GM12801 (cell line): ENCODE data around the gene MMAB.

Experiments used
- TF ChIP-seq, protein P1 (sequence below): IDR thresholded peaks from one replicate; pipeline ENCODE4 v1.5.1; 2011; ENCODE audit warnings: control low read depth; ENCODE audit not compliant: insufficient read length; ENCODE audit errors: extremely low read depth

The MMAB gene

DNA sequence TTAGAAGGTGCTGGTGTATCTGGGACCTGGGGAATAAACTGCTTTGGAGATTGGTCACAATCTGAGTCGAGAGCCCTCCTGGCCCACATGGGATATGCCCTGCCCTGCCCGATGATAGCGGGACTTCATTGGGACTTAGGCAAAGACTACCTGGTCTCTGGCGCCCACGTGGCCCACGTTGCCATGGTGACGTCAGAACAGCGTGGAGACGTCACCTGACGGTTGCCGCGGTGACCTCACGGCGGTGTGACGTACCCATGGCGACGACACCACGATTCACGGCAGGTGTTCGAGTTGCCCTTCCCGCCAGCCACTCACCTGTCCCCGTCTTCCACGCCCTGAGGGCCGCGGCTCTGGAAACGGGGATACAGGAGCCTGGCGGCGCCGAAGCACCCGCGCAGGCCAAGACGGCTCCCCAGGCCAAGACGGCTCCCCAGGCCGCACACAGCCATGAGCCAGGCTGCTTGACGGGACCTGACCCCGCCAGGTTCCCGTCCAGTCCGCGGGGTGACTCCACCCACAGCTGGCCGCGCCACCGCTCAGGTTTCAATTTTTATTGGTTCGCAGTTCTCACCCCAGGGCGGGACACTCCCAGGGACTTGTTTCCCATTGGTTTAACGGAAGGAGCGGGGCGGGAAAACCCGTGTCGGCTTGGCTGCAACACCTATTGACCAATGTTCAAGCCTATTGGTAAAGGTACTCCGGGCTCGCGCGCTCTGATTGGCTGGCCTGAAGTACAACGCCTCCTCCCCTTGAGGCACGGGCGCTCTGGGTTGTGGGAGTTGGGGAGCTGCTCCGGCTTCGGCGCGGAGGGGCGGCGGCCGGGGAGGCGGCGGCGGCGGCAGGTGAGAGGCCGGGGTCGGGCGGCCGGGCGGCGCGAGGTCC lies at the start of gene MMAB, which contains the start of gene MVK:
Gene MMAB, minus strand, starts transcription at position 476 of the 885 bp plus-strand sequence. Its CDS starts 24 bp downstream, at position 452.
Gene MVK, plus strand, starts transcription at position 766 of the 885 bp plus-strand sequence. CDS start 1,029 bp downstream, outside the sequence.
- TF ChIP-seq, protein P1, sequence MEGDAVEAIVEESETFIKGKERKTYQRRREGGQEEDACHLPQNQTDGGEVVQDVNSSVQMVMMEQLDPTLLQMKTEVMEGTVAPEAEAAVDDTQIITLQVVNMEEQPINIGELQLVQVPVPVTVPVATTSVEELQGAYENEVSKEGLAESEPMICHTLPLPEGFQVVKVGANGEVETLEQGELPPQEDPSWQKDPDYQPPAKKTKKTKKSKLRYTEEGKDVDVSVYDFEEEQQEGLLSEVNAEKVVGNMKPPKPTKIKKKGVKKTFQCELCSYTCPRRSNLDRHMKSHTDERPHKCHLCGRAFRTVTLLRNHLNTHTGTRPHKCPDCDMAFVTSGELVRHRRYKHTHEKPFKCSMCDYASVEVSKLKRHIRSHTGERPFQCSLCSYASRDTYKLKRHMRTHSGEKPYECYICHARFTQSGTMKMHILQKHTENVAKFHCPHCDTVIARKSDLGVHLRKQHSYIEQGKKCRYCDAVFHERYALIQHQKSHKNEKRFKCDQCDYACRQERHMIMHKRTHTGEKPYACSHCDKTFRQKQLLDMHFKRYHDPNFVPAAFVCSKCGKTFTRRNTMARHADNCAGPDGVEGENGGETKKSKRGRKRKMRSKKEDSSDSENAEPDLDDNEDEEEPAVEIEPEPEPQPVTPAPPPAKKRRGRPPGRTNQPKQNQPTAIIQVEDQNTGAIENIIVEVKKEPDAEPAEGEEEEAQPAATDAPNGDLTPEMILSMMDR: no peak

DNA sequence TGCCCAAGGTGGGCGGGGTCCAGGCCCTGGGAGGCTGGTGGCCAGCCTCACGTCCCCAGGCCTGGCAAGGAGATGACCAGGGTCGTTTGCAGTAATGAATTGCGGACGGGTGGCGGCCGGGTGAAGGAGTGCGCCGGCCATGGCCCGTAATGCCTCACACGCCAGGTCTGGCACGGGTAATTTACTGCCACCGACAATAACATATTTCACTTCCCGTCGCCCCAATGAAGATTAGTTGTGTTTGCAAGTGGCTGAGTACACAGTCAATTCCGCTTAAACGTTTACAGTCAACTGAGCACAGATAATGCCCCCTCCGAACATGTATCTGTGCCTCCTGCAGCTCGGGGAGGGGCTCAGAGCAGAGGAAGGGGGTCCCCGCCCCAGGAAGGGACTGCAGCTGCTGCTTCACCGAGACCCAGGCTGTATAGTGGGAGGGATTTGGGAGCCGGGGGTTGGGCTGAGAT lies 48.6 kb upstream of the MMAB start:
- TF ChIP-seq, protein P1: no peak

DNA sequence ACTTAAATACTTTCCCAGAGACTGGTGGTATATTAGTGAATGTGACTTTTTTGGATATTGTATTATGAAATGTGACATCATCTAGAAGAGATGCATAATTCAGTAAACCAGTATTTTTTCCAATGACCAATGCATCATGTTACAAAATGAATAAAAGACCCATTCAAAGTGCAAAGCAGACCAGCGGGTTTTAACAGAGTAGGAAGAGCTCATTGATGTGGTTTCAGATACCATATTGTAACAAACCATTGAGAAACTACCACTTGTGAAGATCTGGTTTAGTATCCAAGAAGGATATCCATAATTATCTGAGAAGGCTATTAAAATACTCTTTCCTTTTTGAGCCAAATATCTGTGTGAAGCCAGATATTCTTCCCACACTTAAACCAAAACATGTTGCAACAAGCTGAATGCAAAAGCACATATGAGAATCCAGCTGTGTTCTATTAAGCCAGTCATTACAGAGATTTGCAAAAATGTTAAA lies 47.9 kb upstream of the MMAB start:
- TF ChIP-seq, protein P1: no peak

DNA sequence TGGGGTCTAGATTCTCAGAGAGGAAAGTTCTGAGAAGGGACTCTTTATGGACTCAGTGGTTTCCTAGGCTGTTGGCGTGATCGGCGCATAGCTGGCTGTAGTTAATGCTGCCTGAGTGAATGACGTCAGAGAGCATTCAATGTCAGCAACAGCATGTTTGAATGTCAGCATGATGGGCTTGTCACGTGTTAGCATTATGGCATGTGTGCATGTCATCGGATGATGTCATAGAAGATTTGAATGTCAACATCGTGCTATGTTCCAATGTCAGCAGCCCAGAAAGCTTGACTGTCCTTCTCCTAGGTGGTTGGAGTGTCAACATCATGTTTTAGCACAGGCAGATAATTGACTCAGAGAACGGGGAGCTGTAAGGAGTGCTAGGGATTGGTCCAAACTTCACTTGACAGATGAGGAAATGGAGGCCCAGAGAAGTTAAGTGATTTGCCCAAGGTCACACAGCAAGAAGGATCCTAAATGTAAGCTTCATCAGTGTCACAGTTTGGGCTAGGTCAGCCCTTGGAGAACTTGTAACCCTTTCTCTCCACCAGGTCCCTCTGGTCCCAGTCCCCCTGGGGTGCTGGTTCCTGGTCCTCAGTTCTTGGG lies 45.8 kb upstream of the MMAB start:
- TF ChIP-seq, protein P1: no peak

DNA sequence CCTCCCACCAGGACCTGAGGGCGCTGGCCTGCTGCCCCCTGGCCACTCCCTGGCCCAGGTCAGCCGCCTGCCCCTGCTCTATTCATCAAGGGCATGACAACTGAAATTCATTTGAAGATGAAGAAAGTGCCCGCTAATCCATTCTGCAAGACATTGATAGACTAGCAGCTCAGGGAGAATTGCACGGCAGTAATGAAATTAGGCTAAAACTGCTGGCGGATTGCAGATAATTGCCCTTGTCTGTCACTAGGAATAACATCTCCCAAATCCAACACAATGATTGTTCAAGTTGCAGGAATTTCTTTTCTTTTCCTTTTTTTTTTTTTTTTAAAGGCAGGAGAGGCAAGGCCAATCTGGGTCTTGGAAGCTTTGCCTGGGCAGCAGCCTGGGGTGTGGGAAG lies 44.8 kb upstream of the MMAB start:
- TF ChIP-seq, protein P1: no peak

DNA sequence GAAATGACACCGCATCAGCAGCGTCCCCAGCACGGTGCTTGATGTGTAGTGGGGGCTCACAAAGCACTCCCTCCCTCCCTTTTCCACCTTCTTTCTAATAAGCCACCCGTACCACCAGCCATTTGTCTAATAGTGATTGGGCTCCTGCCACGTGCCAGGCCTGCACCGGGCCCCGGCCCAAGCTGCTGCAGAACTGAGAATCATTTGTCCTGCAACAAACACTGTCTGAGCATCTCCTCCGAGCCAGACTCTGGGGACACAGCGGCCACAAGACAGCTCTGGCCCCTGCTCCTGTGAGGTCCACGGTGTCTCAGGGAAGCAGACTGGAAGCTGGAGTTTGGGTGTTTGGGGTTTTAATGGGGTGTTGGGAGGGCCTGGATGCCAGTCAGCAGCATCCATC lies 44.2 kb upstream of the MMAB start:
- TF ChIP-seq, protein P1: no peak

DNA sequence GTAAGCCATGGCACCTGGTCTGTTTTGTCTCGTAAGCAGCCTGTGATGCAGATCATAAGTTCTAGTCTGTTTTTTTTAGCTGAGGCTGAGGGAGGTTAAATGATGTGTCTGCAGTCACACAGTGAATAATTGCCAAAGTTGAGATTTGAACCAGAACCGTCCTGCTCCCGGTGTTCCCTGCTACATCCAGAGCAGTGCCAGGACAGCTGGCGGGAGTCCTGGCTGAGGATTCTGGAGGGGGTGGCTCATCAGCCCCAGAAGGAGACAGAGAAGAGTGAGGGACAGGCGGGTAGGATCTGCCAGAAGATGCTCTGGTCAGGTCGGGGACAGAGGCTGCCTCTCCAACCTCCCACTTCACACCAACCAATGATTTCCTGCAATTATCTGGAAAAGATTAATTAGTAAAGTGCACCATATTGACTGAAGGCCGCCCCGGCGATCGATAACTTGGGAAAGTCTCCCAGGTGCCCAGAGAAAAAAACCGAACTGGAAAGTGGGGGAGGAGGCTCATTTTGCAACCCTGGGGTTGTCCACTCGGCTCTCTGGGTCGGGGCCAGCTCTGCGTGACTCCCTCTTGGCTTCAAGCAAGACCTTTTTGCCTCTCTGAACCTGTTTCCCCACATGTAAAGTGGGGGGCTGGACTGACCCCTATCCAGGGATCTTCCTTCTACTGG lies 42.4 kb upstream of the MMAB start:
- TF ChIP-seq, protein P1: no peak
